GM23338 (cell line): ENCODE measurements around the gene REPS1. TPM values are rescaled to one million over a fixed set of nuclear protein-coding genes. Genes with fewer than 3 reads are reported as not detected.

Experiments used
- ATAC-seq: fragments of 200-7000 bp; cut with Tn5 transposase; 3 replicates; pipeline ENCODE4 v1.9.1; 2020
- DNase-seq: peaks from one replicate; pipeline ENCODE4 v3.0.0-alpha.2; 2015; ENCODE audit warnings: low spot score
- H2AFZ ChIP-seq: fragments of 200-600 bp; sonication (generic); 2 replicates; pipeline ENCODE4 v1.8.0; 2016; ENCODE audit warnings: antibody characterized with exemption, mild to moderate bottlenecking, moderate library complexity
- H3F3A ChIP-seq: fragments of 200-600 bp; sonication (generic); replicated peaks from 2 replicates; pipeline ENCODE4 v1.8.0; 2017; ENCODE audit warnings: antibody characterized with exemption, mixed run types, low read depth
- H3K27ac ChIP-seq: fragments of 200-600 bp; sonication (generic); 2 replicates; pipeline ENCODE4 v1.6.1; 2016; ENCODE audit warnings: low read depth
- H3K27me3 ChIP-seq: fragments of 200-600 bp; sonication (generic); 2 replicates; pipeline ENCODE4 v1.8.0; 2016; ENCODE audit warnings: mild to moderate bottlenecking, mixed run types, moderate library complexity; ENCODE audit not compliant: insufficient read depth
- H3K36me3 ChIP-seq: fragments of 200-600 bp; sonication (generic); 2 replicates; pipeline ENCODE4 v1.8.0; 2016; ENCODE audit warnings: mild to moderate bottlenecking; ENCODE audit not compliant: insufficient read depth
- H3K4me1 ChIP-seq: fragments of 200-600 bp; sonication (generic); 2 replicates; pipeline ENCODE4 v1.8.0; 2016; ENCODE audit warnings: mild to moderate bottlenecking, moderate library complexity; ENCODE audit not compliant: insufficient read depth
- H3K4me2 ChIP-seq: fragments of 200-600 bp; sonication (generic); 2 replicates; pipeline ENCODE4 v1.7.1; 2017; ENCODE audit warnings: mixed run types
- H3K4me3 ChIP-seq: fragments of 200-600 bp; sonication (generic); 2 replicates; pipeline ENCODE4 v1.6.1; 2016; ENCODE audit warnings: mixed run types
- H3K79me2 ChIP-seq: fragments of 200-600 bp; sonication (generic); replicated peaks from 2 replicates; pipeline ENCODE4 v1.8.0; 2017; ENCODE audit warnings: mild to moderate bottlenecking; ENCODE audit not compliant: insufficient read depth
- H3K9me2 ChIP-seq: fragments of 200-600 bp; sonication (generic); 2 replicates; pipeline ENCODE4 v1.8.0; 2017; ENCODE audit not compliant: insufficient read depth
- H4K20me1 ChIP-seq: fragments of 200-600 bp; sonication (generic); replicated peaks from 2 replicates; pipeline ENCODE4 v1.8.0; 2017; ENCODE audit warnings: mild to moderate bottlenecking; ENCODE audit not compliant: insufficient read depth
- H3K27ac Mint-ChIP-seq: 2 replicates; pipeline ENCODE4 v1.8.0; 2020; ENCODE audit warnings: inconsistent platforms, mild to moderate bottlenecking, moderate library complexity, mixed read lengths
- H3K27me3 Mint-ChIP-seq: 3 replicates; pipeline ENCODE4 v1.8.0; 2022; ENCODE audit warnings: low read depth, mild to moderate bottlenecking, moderate library complexity, mixed read lengths, inconsistent platforms; ENCODE audit not compliant: insufficient read depth, poor library complexity
- H3K36me3 Mint-ChIP-seq: 3 replicates; pipeline ENCODE4 v1.8.0; 2021; ENCODE audit warnings: low read depth, mild to moderate bottlenecking, inconsistent platforms, moderate library complexity, mixed read lengths
- H3K4me1 Mint-ChIP-seq: 3 replicates; pipeline ENCODE4 v1.8.0; 2020; ENCODE audit warnings: mild to moderate bottlenecking, inconsistent platforms, mixed read lengths
- H3K4me3 Mint-ChIP-seq: 3 replicates; pipeline ENCODE4 v1.8.0; 2021; ENCODE audit warnings: moderate library complexity, mild to moderate bottlenecking, inconsistent platforms, mixed read lengths
- H3K9me3 Mint-ChIP-seq: 3 replicates; pipeline ENCODE4 v1.8.0; 2020; ENCODE audit warnings: moderate library complexity, mild to moderate bottlenecking, inconsistent platforms, mixed read lengths
- CREB1 ChIP-seq: fragments of 250-450 bp; sonication (Bioruptor Pico); IDR thresholded peaks from 2 replicates; pipeline ENCODE4 v1.5.0; 2020; ENCODE audit warnings: low read depth, mild to moderate bottlenecking, moderate library complexity
- EZH2 ChIP-seq: fragments of 200-600 bp; sonication (generic); IDR thresholded peaks from one replicate; pipeline ENCODE4 v1.8.0; 2017; ENCODE audit warnings: antibody characterized with exemption, mild to moderate bottlenecking, low read depth; ENCODE audit not compliant: unreplicated experiment
- EZH2phosphoT487 ChIP-seq: fragments of 200-600 bp; sonication (generic); IDR thresholded peaks from one replicate; pipeline ENCODE4 v1.8.1; 2018; ENCODE audit warnings: antibody characterized with exemption; ENCODE audit not compliant: unreplicated experiment
- JUNB ChIP-seq: IDR thresholded peaks from one replicate; pipeline ENCODE4 v1.6.1; 2016; ENCODE audit warnings: antibody characterized with exemption; ENCODE audit not compliant: unreplicated experiment
- NANOG ChIP-seq: IDR thresholded peaks from 2 replicates; pipeline ENCODE4 v1.6.1; 2016; ENCODE audit warnings: antibody characterized with exemption, borderline replicate concordance
- POLR2AphosphoS5 ChIP-seq: IDR thresholded peaks from 2 replicates; pipeline ENCODE4 v1.6.1; 2016; ENCODE audit warnings: antibody characterized with exemption, low read depth
- STAT1 ChIP-seq: IDR thresholded peaks from one replicate; pipeline ENCODE4 v1.6.1; 2016; ENCODE audit warnings: antibody characterized with exemption; ENCODE audit not compliant: unreplicated experiment
- ZNF114 ChIP-seq: fragments of 250-450 bp; sonication (Bioruptor Pico); IDR thresholded peaks from 2 replicates; pipeline ENCODE4 v1.5.0; 2020; ENCODE audit warnings: mild to moderate bottlenecking, moderate library complexity
- ZNF331 ChIP-seq: fragments of 250-450 bp; sonication (Bioruptor Pico); IDR thresholded peaks from 2 replicates; pipeline ENCODE4 v1.5.0; 2020; ENCODE audit warnings: low read depth, mild to moderate bottlenecking, moderate library complexity
- polyA plus RNA-seq: library from polyadenylated mRNA; unstranded; fragments of >200 nt; fragmentation: Nextera tagmentation; extraction: Ambion mirVana; gene quantifications from 2 replicates; pipeline ENCODE4 v1.2.1, GENCODE V29; 2016
- total RNA-seq: library from RNA; depleted of rRNA; stranded (reverse); fragments of >200 nt; shearing (Covaris generic); gene quantifications from 2 replicates; pipeline ENCODE4 v1.2.3, GENCODE V29; 2014
- TF ChIP-seq, protein P1 (sequence below): IDR thresholded peaks from 2 replicates; pipeline ENCODE4 v1.6.1; 2016; ENCODE audit warnings: antibody characterized with exemption
- TF ChIP-seq, protein P2 (sequence below), 2 experiments: fragments of 200-600 bp in 1 of 2; sonication (generic) in 1 of 2; conservative IDR thresholded peaks; 2 replicates each; pipeline versions ENCODE4 v1.5.1 to v1.6.1; 2016 to 2017; ENCODE audit warnings: antibody characterized with exemption in 2 of 2, low read depth in 2 of 2, mild to moderate bottlenecking in 2 of 2, moderate library complexity in 1 of 2
- TF ChIP-seq, protein P3 (sequence below): fragments of 250-450 bp; sonication (Bioruptor Pico); IDR thresholded peaks from 2 replicates; pipeline ENCODE4 v1.5.0; 2020; ENCODE audit warnings: mild to moderate bottlenecking, moderate library complexity

Gene REPS1
- total and polyA plus RNA-seq, 2 experiments from 2014 or later = 46.0 to 65.7 TPM

DNA sequence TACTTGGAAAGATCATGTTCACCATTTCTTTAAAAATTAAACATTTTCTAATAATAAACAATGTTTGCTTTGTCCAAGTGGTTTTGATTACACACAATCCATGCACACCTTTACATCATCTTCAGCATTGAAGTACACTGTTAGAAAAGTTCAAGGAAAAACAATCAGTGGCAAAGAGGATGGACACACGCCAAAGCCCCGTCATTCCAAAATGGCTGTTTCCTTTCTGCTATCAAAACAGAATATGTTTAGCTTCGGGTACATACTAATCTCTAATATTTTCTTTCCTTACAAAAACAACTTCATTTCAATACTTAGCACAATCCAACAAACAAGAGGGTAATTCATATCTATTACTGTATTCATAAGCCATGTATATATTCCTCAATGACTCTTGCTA, 24.5 kb downstream of the REPS1 start:
- no peak overlapping the region for H3K27ac Mint-ChIP-seq
- Histone ChIP-seq H3K79me2 (peaks cover 100% of the 10 kb centered on the region), H3K4me1 (no peaks in the 10 kb centered on the region)

DNA sequence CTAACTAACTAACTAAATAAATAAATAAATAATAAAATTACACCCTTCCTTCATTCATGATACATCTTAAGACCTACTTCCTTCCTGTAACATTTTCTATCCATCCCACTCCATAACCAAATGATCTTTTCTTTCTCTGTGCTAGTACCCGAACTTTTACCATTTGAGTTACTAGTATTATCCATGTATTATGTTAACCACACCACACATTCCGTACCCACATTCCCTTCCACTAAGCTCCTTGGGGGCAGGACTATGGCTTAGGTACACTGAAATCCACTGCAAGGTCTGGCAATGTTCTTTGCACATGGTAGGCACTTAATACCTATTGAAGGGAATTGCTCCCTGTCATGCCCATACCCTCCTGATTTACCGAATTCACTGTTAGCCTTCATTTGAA, 24.9 kb downstream of the REPS1 start:
- ATAC-seq (no peak), DNase-seq (no peak)
- no peaks in the 10 kb centered on the region for H3K9me3 Mint-ChIP-seq
- Histone ChIP-seq H3K27me3 (no peaks in the 10 kb centered on the region), H3F3A (no peaks in the 10 kb centered on the region), H3K27ac (no peak overlapping the region), H3K4me1 (no peaks in the 10 kb centered on the region), H2AFZ (no peak overlapping the region), H3K9me2 (no peaks in the 10 kb centered on the region), H3K4me2 (no peak overlapping the region), H3K36me3 (no peaks in the 10 kb centered on the region), H3K79me2 (peaks cover 100% of the 10 kb centered on the region), H3K4me3 (no peak overlapping the region), H4K20me1 (peaks cover 10% of the 10 kb centered on the region)
- no peak overlapping the region for H3K4me3 Mint-ChIP-seq
- peaks cover 20% of the 10 kb centered on the region; the same call in 2 of the 3 replicates for H3K4me1 Mint-ChIP-seq
- H3K27ac Mint-ChIP-seq = no peak overlapping the region
- H3K36me3 Mint-ChIP-seq = no peaks in the 10 kb centered on the region
- H3K27me3 Mint-ChIP-seq = no peaks in the 10 kb centered on the region
- TF ChIP-seq, protein P1, sequence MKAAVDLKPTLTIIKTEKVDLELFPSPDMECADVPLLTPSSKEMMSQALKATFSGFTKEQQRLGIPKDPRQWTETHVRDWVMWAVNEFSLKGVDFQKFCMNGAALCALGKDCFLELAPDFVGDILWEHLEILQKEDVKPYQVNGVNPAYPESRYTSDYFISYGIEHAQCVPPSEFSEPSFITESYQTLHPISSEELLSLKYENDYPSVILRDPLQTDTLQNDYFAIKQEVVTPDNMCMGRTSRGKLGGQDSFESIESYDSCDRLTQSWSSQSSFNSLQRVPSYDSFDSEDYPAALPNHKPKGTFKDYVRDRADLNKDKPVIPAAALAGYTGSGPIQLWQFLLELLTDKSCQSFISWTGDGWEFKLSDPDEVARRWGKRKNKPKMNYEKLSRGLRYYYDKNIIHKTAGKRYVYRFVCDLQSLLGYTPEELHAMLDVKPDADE = no peak
- TF ChIP-seq JUNB (no peak), EZH2phosphoT487 (no peak), CREB1 (CRISPR knock-in tag) (no peak), POLR2AphosphoS5 (no peak), ZNF331 (CRISPR knock-in tag) (no peak), NANOG (no peak), ZNF114 (CRISPR knock-in tag) (no peak), STAT1 (no peak)
- TF ChIP-seq, protein P2, sequence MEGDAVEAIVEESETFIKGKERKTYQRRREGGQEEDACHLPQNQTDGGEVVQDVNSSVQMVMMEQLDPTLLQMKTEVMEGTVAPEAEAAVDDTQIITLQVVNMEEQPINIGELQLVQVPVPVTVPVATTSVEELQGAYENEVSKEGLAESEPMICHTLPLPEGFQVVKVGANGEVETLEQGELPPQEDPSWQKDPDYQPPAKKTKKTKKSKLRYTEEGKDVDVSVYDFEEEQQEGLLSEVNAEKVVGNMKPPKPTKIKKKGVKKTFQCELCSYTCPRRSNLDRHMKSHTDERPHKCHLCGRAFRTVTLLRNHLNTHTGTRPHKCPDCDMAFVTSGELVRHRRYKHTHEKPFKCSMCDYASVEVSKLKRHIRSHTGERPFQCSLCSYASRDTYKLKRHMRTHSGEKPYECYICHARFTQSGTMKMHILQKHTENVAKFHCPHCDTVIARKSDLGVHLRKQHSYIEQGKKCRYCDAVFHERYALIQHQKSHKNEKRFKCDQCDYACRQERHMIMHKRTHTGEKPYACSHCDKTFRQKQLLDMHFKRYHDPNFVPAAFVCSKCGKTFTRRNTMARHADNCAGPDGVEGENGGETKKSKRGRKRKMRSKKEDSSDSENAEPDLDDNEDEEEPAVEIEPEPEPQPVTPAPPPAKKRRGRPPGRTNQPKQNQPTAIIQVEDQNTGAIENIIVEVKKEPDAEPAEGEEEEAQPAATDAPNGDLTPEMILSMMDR (conservative IDR thresholded peaks at IDR 0.05; ENCODE audit: low read depth in 2 of 2) = no peak
- TF ChIP-seq, protein P3, sequence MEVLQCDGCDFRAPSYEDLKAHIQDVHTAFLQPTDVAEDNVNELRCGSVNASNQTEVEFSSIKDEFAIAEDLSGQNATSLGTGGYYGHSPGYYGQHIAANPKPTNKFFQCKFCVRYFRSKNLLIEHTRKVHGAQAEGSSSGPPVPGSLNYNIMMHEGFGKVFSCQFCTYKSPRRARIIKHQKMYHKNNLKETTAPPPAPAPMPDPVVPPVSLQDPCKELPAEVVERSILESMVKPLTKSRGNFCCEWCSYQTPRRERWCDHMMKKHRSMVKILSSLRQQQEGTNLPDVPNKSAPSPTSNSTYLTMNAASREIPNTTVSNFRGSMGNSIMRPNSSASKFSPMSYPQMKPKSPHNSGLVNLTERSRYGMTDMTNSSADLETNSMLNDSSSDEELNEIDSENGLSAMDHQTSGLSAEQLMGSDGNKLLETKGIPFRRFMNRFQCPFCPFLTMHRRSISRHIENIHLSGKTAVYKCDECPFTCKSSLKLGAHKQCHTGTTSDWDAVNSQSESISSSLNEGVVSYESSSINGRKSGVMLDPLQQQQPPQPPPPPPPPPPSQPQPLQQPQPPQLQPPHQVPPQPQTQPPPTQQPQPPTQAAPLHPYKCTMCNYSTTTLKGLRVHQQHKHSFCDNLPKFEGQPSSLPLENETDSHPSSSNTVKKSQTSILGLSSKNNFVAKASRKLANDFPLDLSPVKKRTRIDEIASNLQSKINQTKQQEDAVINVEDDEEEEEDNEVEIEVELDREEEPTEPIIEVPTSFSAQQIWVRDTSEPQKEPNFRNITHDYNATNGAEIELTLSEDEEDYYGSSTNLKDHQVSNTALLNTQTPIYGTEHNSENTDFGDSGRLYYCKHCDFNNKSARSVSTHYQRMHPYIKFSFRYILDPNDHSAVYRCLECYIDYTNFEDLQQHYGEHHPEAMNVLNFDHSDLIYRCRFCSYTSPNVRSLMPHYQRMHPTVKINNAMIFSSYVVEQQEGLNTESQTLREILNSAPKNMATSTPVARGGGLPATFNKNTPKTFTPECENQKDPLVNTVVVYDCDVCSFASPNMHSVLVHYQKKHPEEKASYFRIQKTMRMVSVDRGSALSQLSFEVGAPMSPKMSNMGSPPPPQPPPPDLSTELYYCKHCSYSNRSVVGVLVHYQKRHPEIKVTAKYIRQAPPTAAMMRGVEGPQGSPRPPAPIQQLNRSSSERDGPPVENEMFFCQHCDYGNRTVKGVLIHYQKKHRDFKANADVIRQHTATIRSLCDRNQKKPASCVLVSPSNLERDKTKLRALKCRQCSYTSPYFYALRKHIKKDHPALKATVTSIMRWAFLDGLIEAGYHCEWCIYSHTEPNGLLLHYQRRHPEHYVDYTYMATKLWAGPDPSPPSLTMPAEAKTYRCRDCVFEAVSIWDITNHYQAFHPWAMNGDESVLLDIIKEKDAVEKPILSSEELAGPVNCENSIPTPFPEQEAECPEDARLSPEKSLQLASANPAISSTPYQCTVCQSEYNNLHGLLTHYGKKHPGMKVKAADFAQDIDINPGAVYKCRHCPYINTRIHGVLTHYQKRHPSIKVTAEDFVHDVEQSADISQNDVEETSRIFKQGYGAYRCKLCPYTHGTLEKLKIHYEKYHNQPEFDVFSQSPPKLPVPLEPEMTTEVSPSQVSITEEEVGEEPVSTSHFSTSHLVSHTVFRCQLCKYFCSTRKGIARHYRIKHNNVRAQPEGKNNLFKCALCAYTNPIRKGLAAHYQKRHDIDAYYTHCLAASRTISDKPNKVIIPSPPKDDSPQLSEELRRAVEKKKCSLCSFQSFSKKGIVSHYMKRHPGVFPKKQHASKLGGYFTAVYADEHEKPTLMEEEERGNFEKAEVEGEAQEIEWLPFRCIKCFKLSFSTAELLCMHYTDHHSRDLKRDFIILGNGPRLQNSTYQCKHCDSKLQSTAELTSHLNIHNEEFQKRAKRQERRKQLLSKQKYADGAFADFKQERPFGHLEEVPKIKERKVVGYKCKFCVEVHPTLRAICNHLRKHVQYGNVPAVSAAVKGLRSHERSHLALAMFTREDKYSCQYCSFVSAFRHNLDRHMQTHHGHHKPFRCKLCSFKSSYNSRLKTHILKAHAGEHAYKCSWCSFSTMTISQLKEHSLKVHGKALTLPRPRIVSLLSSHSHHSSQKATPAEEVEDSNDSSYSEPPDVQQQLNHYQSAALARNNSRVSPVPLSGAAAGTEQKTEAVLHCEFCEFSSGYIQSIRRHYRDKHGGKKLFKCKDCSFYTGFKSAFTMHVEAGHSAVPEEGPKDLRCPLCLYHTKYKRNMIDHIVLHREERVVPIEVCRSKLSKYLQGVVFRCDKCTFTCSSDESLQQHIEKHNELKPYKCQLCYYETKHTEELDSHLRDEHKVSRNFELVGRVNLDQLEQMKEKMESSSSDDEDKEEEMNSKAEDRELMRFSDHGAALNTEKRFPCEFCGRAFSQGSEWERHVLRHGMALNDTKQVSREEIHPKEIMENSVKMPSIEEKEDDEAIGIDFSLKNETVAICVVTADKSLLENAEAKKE = no peak

More for the DNA sequence above, 24.5 kb downstream of the REPS1 start:
- no peak overlapping the region for H3K4me2 ChIP-seq
- Mint-ChIP-seq H3K36me3 (no peaks in the 10 kb centered on the region), H3K9me3 (no peaks in the 10 kb centered on the region), H3K27me3 (no peaks in the 10 kb centered on the region), H3K4me3 (no peak overlapping the region), H3K4me1 (peaks cover 17% of the 10 kb centered on the region; the same call in 2 of the 3 replicates)
- TF ChIP-seq EZH2 = no peak
- H2AFZ ChIP-seq = no peak overlapping the region
- no peaks in the 10 kb centered on the region for H3F3A ChIP-seq
- H3K9me2 ChIP-seq = no peaks in the 10 kb centered on the region
- H4K20me1 ChIP-seq = peaks cover 10% of the 10 kb centered on the region
- no peak for DNase-seq
- no peaks in the 10 kb centered on the region for H3K36me3 ChIP-seq
- no peak overlapping the region for H3K27ac ChIP-seq
- H3K27me3 ChIP-seq = no peaks in the 10 kb centered on the region
- H3K4me3 ChIP-seq = no peak overlapping the region
- ATAC-seq = no peak
